Activated CD4-positive, alpha-beta T cell treated with anti-CD3 and anti-CD28 coated beads for 36 hours (primary cell): Measurements from ENCODE around the gene RBPJL. TPM values are rescaled to one million over a fixed set of nuclear protein-coding genes. Genes with fewer than 3 reads are reported as not detected.

Experiments used
- ATAC-seq: fragments of 200-7000 bp; cut with Tn5 transposase; one replicate; pipeline ENCODE4 v1.10.0; 2021; ENCODE audit warnings: mild to moderate bottlenecking, moderate library complexity
- CTCF ChIA-PET: fragments of 350-600 bp; sonication (Branson Sonifier 250); formaldehyde crosslinking; loops from one replicate; lab custom pipeline; 2021; ENCODE audit warnings: antibody characterized with exemption; lab: Charles Lee
- POLR2A ChIA-PET: fragments of 350-600 bp; sonication (Branson Sonifier 250); formaldehyde crosslinking; loops from one replicate; lab custom pipeline; 2021; ENCODE audit warnings: antibody characterized with exemption, inconsistent platforms; lab: Charles Lee
- DNase-seq: peaks from one replicate; pipeline ENCODE4 v3.0.0-alpha.2; 2020
- H3K27ac Mint-ChIP-seq: one replicate; pipeline ENCODE4 v1.8.0; 2021; ENCODE audit warnings: mixed read lengths
- H3K27me3 Mint-ChIP-seq: one replicate; pipeline ENCODE4 v1.8.0; 2021; ENCODE audit warnings: mixed read lengths
- H3K36me3 Mint-ChIP-seq: one replicate; pipeline ENCODE4 v1.8.0; 2021; ENCODE audit warnings: low read depth, mixed read lengths
- H3K4me1 Mint-ChIP-seq: one replicate; pipeline ENCODE4 v1.8.0; 2021; ENCODE audit warnings: mixed read lengths
- H3K4me3 Mint-ChIP-seq: one replicate; pipeline ENCODE4 v1.8.0; 2021; ENCODE audit warnings: mild to moderate bottlenecking, moderate library complexity, mixed read lengths
- H3K9me3 Mint-ChIP-seq: one replicate; pipeline ENCODE4 v1.8.0; 2021; ENCODE audit warnings: low read depth, mixed read lengths
- intact Hi-C, 2 experiments: fragments of 100-400 bp; cut with DNase I in 1 of 2; cut with micrococcal nuclease in 1 of 2; formaldehyde crosslinking; loops; one replicate each; pipeline versions ENCODE4 v1.14.2 to v1.15.1; 2022 to 2024; cut with DNase I, micrococcal nuclease
- total RNA-seq, 2 experiments: library from RNA; stranded (reverse); gene quantifications; one replicate each; pipeline ENCODE4 v1.2.3, GENCODE V29; 2021

The RBPJL gene
- total RNA-seq, 2 experiments from 2014 or later: not detected

DNA sequence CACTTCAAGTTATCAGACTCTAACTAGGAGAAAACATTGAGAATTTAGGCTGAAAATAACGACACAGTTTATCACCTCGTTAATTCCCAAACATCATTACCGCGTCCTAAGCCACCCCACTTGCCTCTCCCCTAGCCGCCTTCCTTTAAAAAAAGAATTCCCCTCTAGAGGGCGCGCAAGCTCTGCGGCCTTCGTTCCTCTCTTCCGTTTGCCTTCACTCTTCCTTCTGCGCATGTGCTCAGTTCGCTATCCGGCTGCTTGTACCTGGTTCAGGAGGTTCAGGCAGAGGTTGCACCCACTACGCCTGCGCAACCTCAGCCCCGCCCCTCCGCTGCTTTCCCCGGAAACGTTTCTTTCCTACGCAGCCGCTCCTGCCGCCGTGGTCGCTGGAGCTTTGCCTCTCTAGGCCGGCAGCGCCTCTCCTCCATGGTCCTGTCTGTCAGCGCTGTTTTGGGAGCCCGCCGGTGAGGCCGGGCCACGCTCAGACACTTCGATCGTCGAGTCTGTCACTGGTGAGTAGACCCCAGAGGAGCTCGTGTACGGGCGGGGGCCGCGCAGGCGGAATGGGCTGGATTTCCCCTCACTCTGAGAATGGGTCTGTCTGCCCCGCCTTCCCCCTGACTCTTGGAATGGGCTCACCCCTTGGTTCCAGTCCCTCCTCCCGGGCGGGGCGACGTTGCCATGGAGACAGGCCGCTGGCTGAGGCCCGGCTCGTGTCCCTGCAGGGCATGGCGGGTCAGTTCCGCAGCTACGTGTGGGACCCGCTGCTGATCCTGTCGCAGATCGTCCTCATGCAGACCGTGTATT is 56.4 kb downstream of the RBPJL start, which contains the start of gene SYS1:
Gene SYS1 (plus strand): TSS at position 353 of the 807 bp plus-strand sequence. CDS start 376 bp downstream, at position 729.
- POLR2A ChIA-PET: interaction anchor here (0.7 to 2.7 kb wide), 11 partner anchors 9 to 74 kb away, joined by 3 to 17 read pairs (median 4); partner anchors contain the start of genes PIGT and SDC4
- H3K27ac Mint-ChIP-seq: peak within 1 kb of the TSS; percentile 98
- ATAC-seq: peak; percentile 93
- H3K36me3 Mint-ChIP-seq: peaks cover 20% of the 10 kb centered on the region
- peaks cover 43% of the 10 kb centered on the region for H3K4me1 Mint-ChIP-seq
- DNase-seq: peak; percentile 99
- intact Hi-C loops: loop anchor here (1.0 to 5.0 kb wide), 16 partner anchors 8 to 729 kb away; partner anchors contain the start of genes PIGT (in 2 of the 2), SDC4 (in 2 of the 2), DNTTIP1 (in 1 of the 2) and STK4 (in 1 of the 2)
- no peaks in the 10 kb centered on the region for H3K27me3 Mint-ChIP-seq
- CTCF ChIA-PET: interaction anchor here (0.6 to 6.5 kb wide), 37 partner anchors 8 to 470 kb away, joined by 3 to 101 read pairs (median 5); partner anchors contain the start of genes PIGT, SDC4 and WFDC2
- no peaks in the 10 kb centered on the region for H3K9me3 Mint-ChIP-seq
- H3K4me3 Mint-ChIP-seq: peak within 1 kb of the TSS; percentile 95

GRCh38 chr20:45363611-45364492 is 57.2 kb downstream of the RBPJL start:
- POLR2A ChIA-PET: interaction anchor here (0.9 to 2.7 kb wide), 9 partner anchors 8 to 73 kb away, joined by 3 to 17 read pairs (median 5); partner anchors contain the start of gene SDC4
- Mint-ChIP-seq H3K4me3 (peak overlapping the region; percentile 95), H3K36me3 (peaks cover 25% of the 10 kb centered on the region), H3K27ac (peak overlapping the region; percentile 98), H3K9me3 (no peaks in the 10 kb centered on the region), H3K4me1 (peaks cover 45% of the 10 kb centered on the region), H3K27me3 (no peaks in the 10 kb centered on the region)
- intact Hi-C loops: loop anchor here (1.0 to 5.0 kb wide), 16 partner anchors 9 to 728 kb away; partner anchors contain the start of genes PIGT (in 2 of the 2), SDC4 (in 2 of the 2), DNTTIP1 (in 1 of the 2) and STK4 (in 1 of the 2)
- CTCF ChIA-PET: interaction anchor here (0.6 to 6.5 kb wide), 31 partner anchors 9 to 471 kb away, joined by 3 to 101 read pairs (median 7); partner anchors contain the start of genes PIGT, SDC4 and WFDC2
- DNase-seq (no peak), ATAC-seq (no peak)

GRCh38 chr20:45365444-45365970 is 58.9 kb downstream of the RBPJL start:
- intact Hi-C loops: no loop called here
- POLR2A ChIA-PET: interaction anchor here (0.8 kb wide), 1 partner anchor 8 kb away, joined by 4 read pairs; no protein-coding TSS in a partner anchor

DNA sequence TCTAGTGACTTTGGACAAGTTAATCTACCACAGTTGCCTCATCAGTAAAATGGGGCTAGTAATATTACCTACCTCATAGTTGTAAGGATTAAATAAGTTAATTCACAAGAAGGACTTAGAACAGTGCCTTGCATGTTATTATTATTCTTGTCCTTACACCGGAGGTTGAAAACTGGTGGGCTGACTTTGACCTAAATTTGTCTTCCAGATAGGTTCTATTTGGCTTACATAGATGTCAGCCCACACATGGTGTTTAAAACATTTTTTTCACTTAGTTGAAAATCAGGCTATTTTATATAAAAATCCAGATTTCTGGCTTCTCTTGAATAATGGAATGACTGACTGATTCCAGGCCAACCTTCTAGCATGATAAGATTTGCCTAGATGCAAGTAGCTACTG is 59.6 kb downstream of the RBPJL start:
- intact Hi-C loops: no loop called here
- CTCF ChIA-PET: interaction anchor here (0.7 to 2.3 kb wide), 5 partner anchors 8 to 93 kb away, joined by 3 to 15 read pairs (median 3); no protein-coding TSS in a partner anchor
- Mint-ChIP-seq H3K27me3 (no peaks in the 10 kb centered on the region), H3K4me1 (peaks cover 50% of the 10 kb centered on the region), H3K9me3 (no peaks in the 10 kb centered on the region), H3K4me3 (no peak overlapping the region), H3K27ac (no peak overlapping the region), H3K36me3 (peaks cover 25% of the 10 kb centered on the region)
- ATAC-seq (no peak), DNase-seq (no peak)
- POLR2A ChIA-PET: no interaction called here

More at GRCh38 chr20:45365444-45365970, 58.9 kb downstream of the RBPJL start:
- Mint-ChIP-seq H3K27ac (peak overlapping the region; percentile 51), H3K4me1 (peaks cover 50% of the 10 kb centered on the region), H3K27me3 (no peaks in the 10 kb centered on the region), H3K4me3 (no peak overlapping the region), H3K36me3 (peaks cover 25% of the 10 kb centered on the region), H3K9me3 (no peaks in the 10 kb centered on the region)
- no peak for DNase-seq
- CTCF ChIA-PET: interaction anchor here (0.7 to 2.3 kb wide), 6 partner anchors 8 to 94 kb away, joined by 3 to 15 read pairs (median 3); no protein-coding TSS in a partner anchor
- no peak for ATAC-seq

- DNase-seq (no peak), ATAC-seq (no peak)
- H3K36me3 Mint-ChIP-seq: peaks cover 25% of the 10 kb centered on the region
- intact Hi-C loops: no loop called here
- no peaks in the 10 kb centered on the region for H3K27me3 Mint-ChIP-seq
- no peak overlapping the region for H3K4me3 Mint-ChIP-seq
- ChIA-PET POLR2A (no interaction called here), CTCF (interaction anchor here (1.0 to 2.3 kb wide), 3 partner anchors 14 to 93 kb away, joined by 3 to 15 read pairs (median 4); no protein-coding TSS in a partner anchor)
- no peaks in the 10 kb centered on the region for H3K9me3 Mint-ChIP-seq
- H3K27ac Mint-ChIP-seq: peak overlapping the region; percentile 7
- peaks cover 52% of the 10 kb centered on the region for H3K4me1 Mint-ChIP-seq
Measured at GRCh38 chr20:45366631-45367030, 60.0 kb downstream of the RBPJL start.

DNA sequence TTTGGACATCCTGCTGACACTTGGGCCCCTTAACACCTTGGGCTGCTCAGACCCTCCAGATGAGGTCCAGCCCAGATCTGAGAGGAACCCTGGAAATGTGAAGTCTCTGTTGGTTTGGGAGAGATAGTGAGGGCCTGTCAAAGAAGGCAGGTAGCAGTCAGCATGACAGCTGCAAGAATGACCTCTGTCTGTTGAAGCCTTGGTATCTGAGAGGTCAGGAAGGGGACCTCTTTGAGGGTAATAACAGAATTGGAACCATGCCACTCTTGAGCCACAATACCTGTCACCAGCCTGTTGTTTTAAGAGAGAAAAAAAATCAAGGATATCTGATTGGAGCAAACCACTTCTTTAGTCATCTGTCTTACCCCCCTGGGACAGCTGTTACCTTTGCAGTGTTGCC is 60.5 kb downstream of the RBPJL start:
- H3K4me1 Mint-ChIP-seq: peaks cover 56% of the 10 kb centered on the region
- CTCF ChIA-PET: interaction anchor here (1.0 to 2.3 kb wide), 5 partner anchors 10 to 70 kb away, joined by 3 to 15 read pairs (median 4); no protein-coding TSS in a partner anchor
- intact Hi-C loops: no loop called here
- peaks cover 25% of the 10 kb centered on the region for H3K36me3 Mint-ChIP-seq
- H3K27ac Mint-ChIP-seq: no peak overlapping the region
- ATAC-seq (no peak), DNase-seq (no peak)
- no peaks in the 10 kb centered on the region for H3K9me3 Mint-ChIP-seq
- H3K4me3 Mint-ChIP-seq: no peak overlapping the region
- POLR2A ChIA-PET: no interaction called here
- H3K27me3 Mint-ChIP-seq: no peaks in the 10 kb centered on the region

Other genes with a start within 250 kb of the RBPJL start
- gene KCNS1, start 205.7 kb upstream of the RBPJL start, total RNA-seq: under 1 TPM; 0.66 to 0.79 TPM
- gene WFDC5, start 191.7 kb upstream of the RBPJL start, total RNA-seq: under 1 TPM; 0.23 TPM
- not detected for gene WFDC12, start 182.4 kb upstream of the RBPJL start, total RNA-seq
- gene PI3, start 131.9 kb upstream of the RBPJL start, total RNA-seq: not detected
- not detected for gene SEMG1, start 99.8 kb upstream of the RBPJL start, total RNA-seq
- not detected for gene SEMG2, start 85.5 kb upstream of the RBPJL start, total RNA-seq
- not detected for gene SLPI, start 52.3 kb upstream of the RBPJL start, total RNA-seq
- gene MATN4, start 1.5 kb downstream of the RBPJL start, total RNA-seq: under 1 TPM; 0.35 to 0.48 TPM
- gene SDC4, start 41.6 kb downstream of the RBPJL start, total RNA-seq: 10 to 100 TPM; 24.0 to 31.0 TPM
- 10 to 100 TPM; 16.1 to 26.1 TPM for gene SYS1, start 56.3 kb downstream of the RBPJL start, total RNA-seq
- under 1 TPM; 0.40 to 0.80 TPM for gene TP53TG5, start 71.5 kb downstream of the RBPJL start, total RNA-seq
- 10 to 100 TPM; 22.4 to 30.0 TPM for gene DBNDD2, start 101.4 kb downstream of the RBPJL start, total RNA-seq
- gene PIGT, start 109.3 kb downstream of the RBPJL start, total RNA-seq: 10 to 100 TPM; 44.0 to 65.7 TPM
- under 1 TPM; 0.56 to 0.66 TPM for gene WFDC2, start 162.9 kb downstream of the RBPJL start, total RNA-seq
- gene SPINT3, start 208.8 kb downstream of the RBPJL start, total RNA-seq: not detected
- gene WFDC6, start 232.6 kb downstream of the RBPJL start, total RNA-seq: not detected
- not detected for gene EPPIN, start 240.6 kb downstream of the RBPJL start, total RNA-seq